Measurements from ENCODE around the gene MED4. TPM values are rescaled to one million over a fixed set of nuclear protein-coding genes. Genes with fewer than 3 reads are reported as not detected.

MED4 gene
- total RNA-seq, 1 experiment from 2014 or later = 46.9 TPM

DNA sequence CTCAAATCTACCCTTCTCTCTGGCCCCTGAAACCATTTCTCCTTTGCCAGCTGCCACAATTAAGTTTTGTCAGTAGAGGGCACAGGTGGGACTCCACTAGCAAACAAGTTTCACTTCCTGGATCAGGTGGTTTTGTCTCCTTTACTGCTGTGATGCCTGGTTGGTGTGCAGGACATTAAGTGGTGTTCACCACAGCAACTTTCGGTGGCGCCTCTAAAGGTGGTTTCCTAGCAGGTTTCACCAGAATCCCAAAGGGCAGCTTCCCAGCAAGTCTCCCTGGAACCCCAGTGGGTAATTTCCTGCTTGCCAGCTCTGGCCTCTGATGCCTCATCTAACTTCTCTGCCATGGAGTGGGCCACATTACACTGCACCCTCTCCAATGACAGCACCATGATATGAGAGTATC is 16.6 kb downstream of the MED4 start:
- peaks cover 13% of the 10 kb centered on the region; the same call in 1 of the 2 replicates for H3K79me2 ChIP-seq (ENCODE audit: insufficient read depth, low read length)
- no TSS peak for BruUV-seq (replicated peaks)
- H3K9ac ChIP-seq (ENCODE audit: low read length) = no peak overlapping the region
- CTCF ChIA-PET = interaction anchor here (0.8 to 1.7 kb wide), 3 partner anchors 17 to 502 kb away, joined by 3 to 5 read pairs (median 4); partner anchors contain the start of genes MED4 and NUDT15
- H3K27me3 ChIP-seq (ENCODE audit: insufficient read depth, low read length) = no peaks in the 10 kb centered on the region
- H3K4me2 ChIP-seq (ENCODE audit: low read length) = no peak overlapping the region
- H3K4me3 ChIP-seq (replicated peaks in 1 of 2; ENCODE audit: low read depth in 1 of 2, low read length in 2 of 2) = no peak overlapping the region
- intact Hi-C loops (cut with micrococcal nuclease) = no loop called here
- no peak overlapping the region for H2AFZ ChIP-seq (ENCODE audit: low read depth, low read length, poor library complexity, severe bottlenecking)
- no peaks in the 10 kb centered on the region for H3K4me1 ChIP-seq (ENCODE audit: control insufficient read depth in 1 of 2, insufficient read depth in 2 of 2, low read length in 2 of 2)
- POLR2A ChIA-PET = no interaction called here
- peak; percentile 75 for ATAC-seq
- DNase-seq (ENCODE audit: low read depth, low spot score) = peak; percentile 13
- TF ChIP-seq YY1 (IDR thresholded peaks at IDR 0.05; ENCODE audit: extremely low read depth, insufficient replicate concordance, low read depth, low read length) = no peak
- TF ChIP-seq, protein P1, sequence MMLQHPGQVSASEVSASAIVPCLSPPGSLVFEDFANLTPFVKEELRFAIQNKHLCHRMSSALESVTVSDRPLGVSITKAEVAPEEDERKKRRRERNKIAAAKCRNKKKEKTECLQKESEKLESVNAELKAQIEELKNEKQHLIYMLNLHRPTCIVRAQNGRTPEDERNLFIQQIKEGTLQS (IDR thresholded peaks at IDR 0.05) = no peak
- peak; percentile 25; the same call in 1 of the 2 replicates for TF ChIP-seq RAD21 (IDR thresholded peaks at IDR 0.05; ENCODE audit: low read depth)
- TF ChIP-seq, protein P2, sequence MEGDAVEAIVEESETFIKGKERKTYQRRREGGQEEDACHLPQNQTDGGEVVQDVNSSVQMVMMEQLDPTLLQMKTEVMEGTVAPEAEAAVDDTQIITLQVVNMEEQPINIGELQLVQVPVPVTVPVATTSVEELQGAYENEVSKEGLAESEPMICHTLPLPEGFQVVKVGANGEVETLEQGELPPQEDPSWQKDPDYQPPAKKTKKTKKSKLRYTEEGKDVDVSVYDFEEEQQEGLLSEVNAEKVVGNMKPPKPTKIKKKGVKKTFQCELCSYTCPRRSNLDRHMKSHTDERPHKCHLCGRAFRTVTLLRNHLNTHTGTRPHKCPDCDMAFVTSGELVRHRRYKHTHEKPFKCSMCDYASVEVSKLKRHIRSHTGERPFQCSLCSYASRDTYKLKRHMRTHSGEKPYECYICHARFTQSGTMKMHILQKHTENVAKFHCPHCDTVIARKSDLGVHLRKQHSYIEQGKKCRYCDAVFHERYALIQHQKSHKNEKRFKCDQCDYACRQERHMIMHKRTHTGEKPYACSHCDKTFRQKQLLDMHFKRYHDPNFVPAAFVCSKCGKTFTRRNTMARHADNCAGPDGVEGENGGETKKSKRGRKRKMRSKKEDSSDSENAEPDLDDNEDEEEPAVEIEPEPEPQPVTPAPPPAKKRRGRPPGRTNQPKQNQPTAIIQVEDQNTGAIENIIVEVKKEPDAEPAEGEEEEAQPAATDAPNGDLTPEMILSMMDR (IDR thresholded peaks at IDR 0.05 in 2 of 3, conservative IDR thresholded peaks at IDR 0.05 in 1 of 3; ENCODE audit: borderline replicate concordance in 1 of 3, insufficient read depth in 1 of 3, low read depth in 2 of 3, low read length in 2 of 3) = peak in 2 of 3 experiments; percentile 35 to 40; a peak in 4 of 6 replicates
- TF ChIP-seq ELF1 (IDR thresholded peaks at IDR 0.05; ENCODE audit: borderline replicate concordance, low read depth) = peak; percentile 46
- TF ChIP-seq POLR2AphosphoS5 (IDR thresholded peaks at IDR 0.05; ENCODE audit: low read depth, low read length) = no peak
- no peak overlapping the region for H3K27ac ChIP-seq (ENCODE audit: low read depth, low read length)
- H3K36me3 ChIP-seq (ENCODE audit: control insufficient read depth in 1 of 2, insufficient read depth in 2 of 2, low read length in 2 of 2) = peaks cover 64 to 68% of the 10 kb centered on the region in 2 experiments
- no peaks in the 10 kb centered on the region for H3K9me2 ChIP-seq (ENCODE audit: insufficient read depth)
- H4K20me1 ChIP-seq (ENCODE audit: insufficient read depth) = no peaks in the 10 kb centered on the region
- RAD21 ChIA-PET (ENCODE audit: low non-redundant PET in 1 of 2, low total read pairs in 2 of 2, uncharacterized antibody in 2 of 2, unreplicated experiment in 2 of 2) = no interaction called here
- H3K9me3 ChIP-seq (ENCODE audit: control insufficient read depth in 1 of 2, insufficient read depth in 1 of 2, low read depth in 1 of 2, low read length in 2 of 2) = peaks cover 0 to 6% of the 10 kb centered on the region in 2 experiments; a peak in 1 of 4 replicates

DNA sequence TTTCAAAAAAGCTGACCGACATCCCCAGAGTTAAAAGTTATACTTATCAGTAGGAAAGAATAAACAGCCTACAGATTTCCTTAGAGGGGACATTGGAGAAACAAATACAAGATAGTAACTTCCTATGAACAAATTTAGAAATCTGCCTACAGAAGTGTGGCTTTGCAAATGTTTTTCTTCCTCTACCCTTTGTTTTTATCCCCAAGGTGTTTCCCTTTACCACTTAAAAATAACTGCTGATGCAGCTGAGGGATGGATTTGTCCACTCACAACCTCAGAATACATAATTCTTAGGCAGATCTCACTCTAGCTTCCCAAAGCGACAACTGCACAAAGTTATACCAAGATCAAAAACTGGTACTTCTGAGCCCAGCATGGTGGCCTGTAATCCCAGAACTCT is 20.9 kb downstream of the MED4 start:
- peaks cover 8% of the 10 kb centered on the region; the same call in 1 of the 2 replicates for H3K79me2 ChIP-seq (ENCODE audit: insufficient read depth, low read length)
- intact Hi-C loops (cut with micrococcal nuclease) = no loop called here
- H3K4me1 ChIP-seq (ENCODE audit: control insufficient read depth in 1 of 2, insufficient read depth in 2 of 2, low read length in 2 of 2) = no peaks in the 10 kb centered on the region
- ATAC-seq = no peak
- no peaks in the 10 kb centered on the region for H3K27me3 ChIP-seq (ENCODE audit: insufficient read depth, low read length)
- no TSS peak for BruUV-seq (replicated peaks)
- no peak for DNase-seq (ENCODE audit: low read depth, low spot score)
- H4K20me1 ChIP-seq (ENCODE audit: insufficient read depth) = no peaks in the 10 kb centered on the region
- no peaks in the 10 kb centered on the region for H3K9me2 ChIP-seq (ENCODE audit: insufficient read depth)
- no peak overlapping the region for H3K9ac ChIP-seq (ENCODE audit: low read length)
- H3K4me3 ChIP-seq (replicated peaks in 1 of 2; ENCODE audit: low read depth in 1 of 2, low read length in 2 of 2) = no peak overlapping the region
- ChIA-PET POLR2A (no interaction called here), RAD21 (ENCODE audit: low non-redundant PET in 1 of 2, low total read pairs in 2 of 2, uncharacterized antibody in 2 of 2, unreplicated experiment in 2 of 2) (no interaction called here), CTCF (no interaction called here)
- H3K36me3 ChIP-seq (ENCODE audit: control insufficient read depth in 1 of 2, insufficient read depth in 2 of 2, low read length in 2 of 2) = peaks cover 50 to 83% of the 10 kb centered on the region in 2 experiments
- H3K27ac ChIP-seq (ENCODE audit: low read depth, low read length) = no peak overlapping the region
- no peak overlapping the region for H3K4me2 ChIP-seq (ENCODE audit: low read length)
- no peak overlapping the region for H2AFZ ChIP-seq (ENCODE audit: low read depth, low read length, poor library complexity, severe bottlenecking)
- H3K9me3 ChIP-seq (ENCODE audit: control insufficient read depth in 1 of 2, insufficient read depth in 1 of 2, low read depth in 1 of 2, low read length in 2 of 2) = peaks cover 15 to 18% of the 10 kb centered on the region in 2 experiments; a peak in 3 of 4 replicates
- TF ChIP-seq JUND (IDR thresholded peaks at IDR 0.05) (no peak), FOSL1 (IDR thresholded peaks at IDR 0.05; ENCODE audit: low read depth) (no peak), POLR2AphosphoS5 (IDR thresholded peaks at IDR 0.05; ENCODE audit: low read depth, low read length) (no peak), YY1 (IDR thresholded peaks at IDR 0.05; ENCODE audit: extremely low read depth, insufficient replicate concordance, low read depth, low read length) (no peak), TCF7L2 (IDR thresholded peaks at IDR 0.05; ENCODE audit: borderline replicate concordance, extremely low read depth, insufficient read depth, insufficient read length) (no peak), SIN3A (IDR thresholded peaks at IDR 0.05; ENCODE audit: low read depth) (no peak)
- TF ChIP-seq, protein P3, sequence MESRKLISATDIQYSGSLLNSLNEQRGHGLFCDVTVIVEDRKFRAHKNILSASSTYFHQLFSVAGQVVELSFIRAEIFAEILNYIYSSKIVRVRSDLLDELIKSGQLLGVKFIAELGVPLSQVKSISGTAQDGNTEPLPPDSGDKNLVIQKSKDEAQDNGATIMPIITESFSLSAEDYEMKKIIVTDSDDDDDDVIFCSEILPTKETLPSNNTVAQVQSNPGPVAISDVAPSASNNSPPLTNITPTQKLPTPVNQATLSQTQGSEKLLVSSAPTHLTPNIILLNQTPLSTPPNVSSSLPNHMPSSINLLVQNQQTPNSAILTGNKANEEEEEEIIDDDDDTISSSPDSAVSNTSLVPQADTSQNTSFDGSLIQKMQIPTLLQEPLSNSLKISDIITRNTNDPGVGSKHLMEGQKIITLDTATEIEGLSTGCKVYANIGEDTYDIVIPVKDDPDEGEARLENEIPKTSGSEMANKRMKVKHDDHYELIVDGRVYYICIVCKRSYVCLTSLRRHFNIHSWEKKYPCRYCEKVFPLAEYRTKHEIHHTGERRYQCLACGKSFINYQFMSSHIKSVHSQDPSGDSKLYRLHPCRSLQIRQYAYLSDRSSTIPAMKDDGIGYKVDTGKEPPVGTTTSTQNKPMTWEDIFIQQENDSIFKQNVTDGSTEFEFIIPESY (IDR thresholded peaks at IDR 0.05; ENCODE audit: extremely low read depth, insufficient replicate concordance, low read length) = no peak

Measured in HCT116 (cell line).